GM10847 (cell line): Measurements from ENCODE around the gene C6orf141.

Source experiments
- POLR2A ChIP-seq: IDR thresholded peaks from 2 replicates; pipeline ENCODE4 v1.6.1; 2011; ENCODE audit not compliant: insufficient read length; ENCODE audit errors: extremely low read depth

Gene C6orf141

GRCh38 chr6:49528571-49528970 lies 21.9 kb upstream of the C6orf141 start:
- TF ChIP-seq POLR2A: no peak

GRCh38 chr6:49530141-49530776 lies 20.2 kb upstream of the C6orf141 start:
- no peak for TF ChIP-seq POLR2A

- TF ChIP-seq POLR2A: no peak
Observed at GRCh38 chr6:49531774-49532569, 18.5 kb upstream of the C6orf141 start.

- no peak for TF ChIP-seq POLR2A
Observed at GRCh38 chr6:49535795-49536194, 14.7 kb upstream of the C6orf141 start.

GRCh38 chr6:49539102-49539501 lies 11.4 kb upstream of the C6orf141 start:
- TF ChIP-seq POLR2A: no peak

- no peak for TF ChIP-seq POLR2A
Observed at GRCh38 chr6:49540614-49541013, 9.9 kb upstream of the C6orf141 start.

- no peak for TF ChIP-seq POLR2A
Observed at GRCh38 chr6:49541210-49541724, 9.2 kb upstream of the C6orf141 start.

- no peak for TF ChIP-seq POLR2A
Observed at GRCh38 chr6:49541936-49542335, 8.5 kb upstream of the C6orf141 start.

GRCh38 chr6:49543087-49543858 lies 7.2 kb upstream of the C6orf141 start:
- no peak for TF ChIP-seq POLR2A

- no peak for TF ChIP-seq POLR2A
Observed at GRCh38 chr6:49546331-49546730, 4.1 kb upstream of the C6orf141 start.

- TF ChIP-seq POLR2A: no peak
Observed at GRCh38 chr6:49548613-49549304, 1.7 kb upstream of the C6orf141 start.

GRCh38 chr6:49549691-49550491 lies 577 bp upstream of the C6orf141 start:
- TF ChIP-seq POLR2A: no peak

- TF ChIP-seq POLR2A: no peak
Observed at GRCh38 chr6:49551078-49551865, 804 bp downstream of the C6orf141 start.

- TF ChIP-seq POLR2A: no peak
Observed at GRCh38 chr6:49551866-49552129, 1.3 kb downstream of the C6orf141 start.
